Immature natural killer cell (primary cell): ENCODE results near the gene C1RL. TPM values are rescaled to one million over a fixed set of nuclear protein-coding genes. Genes with fewer than 3 reads are reported as not detected.
"Not testable (repeated sequence)": the region's sequence is repeated elsewhere in the genome, so short reads cannot be mapped to it uniquely, and the experiment has no call there.

ENCODE experiments used
- DNase-seq, 3 donors: peaks; one replicate each; pipeline ENCODE4 v3.0.0; 2022; ENCODE audit warnings: mixed read lengths in 1 of 3
- H3K27ac Mint-ChIP-seq, 6 donors: one replicate each; pipeline ENCODE4 v1.8.0; 2020; ENCODE audit warnings: mixed read lengths in 6 of 6, mild to moderate bottlenecking in 5 of 6, inconsistent platforms in 4 of 6, moderate library complexity in 3 of 6
- H3K27me3 Mint-ChIP-seq, 3 donors: one replicate each; pipeline ENCODE4 v1.8.0; 2020 to 2021; ENCODE audit warnings: low read depth in 3 of 3, mild to moderate bottlenecking in 3 of 3, mixed read lengths in 3 of 3, moderate library complexity in 3 of 3, inconsistent platforms in 1 of 3
- H3K36me3 Mint-ChIP-seq, 3 donors: one replicate each; pipeline ENCODE4 v1.8.0; 2020; ENCODE audit warnings: mixed read lengths in 3 of 3, inconsistent platforms in 2 of 3, mild to moderate bottlenecking in 2 of 3
- H3K4me1 Mint-ChIP-seq, 2 donors: one replicate each; pipeline ENCODE4 v1.8.0; 2020; ENCODE audit warnings: inconsistent platforms in 2 of 2, mild to moderate bottlenecking in 2 of 2, mixed read lengths in 2 of 2, moderate library complexity in 1 of 2
- H3K4me3 Mint-ChIP-seq, 5 donors: one replicate each; pipeline ENCODE4 v1.8.0; 2020; ENCODE audit warnings: mild to moderate bottlenecking in 5 of 5, mixed read lengths in 5 of 5, inconsistent platforms in 3 of 5, moderate library complexity in 3 of 5
- H3K9me3 Mint-ChIP-seq, 6 donors: one replicate each; pipeline ENCODE4 v1.8.0; 2020; ENCODE audit warnings: mild to moderate bottlenecking in 6 of 6, mixed read lengths in 6 of 6, inconsistent platforms in 4 of 6, moderate library complexity in 3 of 6
- polyA plus RNA-seq, 3 donors: library from polyadenylated mRNA; unstranded; fragments of 300-500 nt; fragmentation: Illumina TruSeq; gene quantifications; one replicate each; pipeline ENCODE4 v1.2.3, GENCODE V29; 2021

C1RL gene
- polyA plus RNA-seq, 3 donors from 2014 or later, result 0.75 to 10.5 (median 8.5) TPM

- not testable (repeated sequence) for H3K27ac Mint-ChIP-seq, H3K4me1 Mint-ChIP-seq, DNase-seq, H3K4me3 Mint-ChIP-seq, H3K36me3 Mint-ChIP-seq, H3K9me3 Mint-ChIP-seq
- H3K27me3 Mint-ChIP-seq, result peaks cover 6 to 15% (median 7%) of the 10 kb centered on the region in 3 donors
Measured at GRCh38 chr12:7055736-7056135, 53.3 kb downstream of the C1RL start.

- peaks cover 6 to 15% (median 7%) of the 10 kb centered on the region in 3 donors for H3K27me3 Mint-ChIP-seq
- no peak overlapping the region for H3K27ac Mint-ChIP-seq
- H3K36me3 Mint-ChIP-seq, result no peaks in the 10 kb centered on the region
- H3K4me3 Mint-ChIP-seq, result no peak overlapping the region
- no peak for DNase-seq
- no peaks in the 10 kb centered on the region for H3K9me3 Mint-ChIP-seq
- H3K4me1 Mint-ChIP-seq, result no peaks in the 10 kb centered on the region
Measured at GRCh38 chr12:7054925-7055324, 54.1 kb downstream of the C1RL start.

GRCh38 chr12:7049973-7050372, 59.0 kb downstream of the C1RL start:
- not testable (repeated sequence) for H3K4me1 Mint-ChIP-seq, H3K4me3 Mint-ChIP-seq, H3K9me3 Mint-ChIP-seq

GRCh38 chr12:7049445-7049951, 59.5 kb downstream of the C1RL start:
- DNase-seq, H3K9me3 Mint-ChIP-seq, H3K27ac Mint-ChIP-seq, H3K27me3 Mint-ChIP-seq, H3K36me3 Mint-ChIP-seq, H3K4me1 Mint-ChIP-seq, H3K4me3 Mint-ChIP-seq: not testable (repeated sequence)

More at GRCh38 chr12:7049973-7050372, 59.0 kb downstream of the C1RL start:
- not testable (repeated sequence) for H3K36me3 Mint-ChIP-seq, H3K27me3 Mint-ChIP-seq, H3K27ac Mint-ChIP-seq, DNase-seq

GRCh38 chr12:7047306-7047705, 61.7 kb downstream of the C1RL start:
- DNase-seq, result no peak
- no peaks in the 10 kb centered on the region for H3K36me3 Mint-ChIP-seq
- H3K4me3 Mint-ChIP-seq, result no peak overlapping the region
- no peak overlapping the region for H3K27ac Mint-ChIP-seq
- peaks cover 0 to 5% (median 0%) of the 10 kb centered on the region in 3 donors for H3K27me3 Mint-ChIP-seq
- H3K4me1 Mint-ChIP-seq, result no peaks in the 10 kb centered on the region
- no peaks in the 10 kb centered on the region for H3K9me3 Mint-ChIP-seq

- H3K4me3 Mint-ChIP-seq, result no peak overlapping the region
- H3K27ac Mint-ChIP-seq, result no peak overlapping the region
- H3K4me1 Mint-ChIP-seq, result no peaks in the 10 kb centered on the region
- DNase-seq, result no peak
- peaks cover 0 to 3% (median 0%) of the 10 kb centered on the region in 3 donors for H3K27me3 Mint-ChIP-seq
- no peaks in the 10 kb centered on the region for H3K36me3 Mint-ChIP-seq
- H3K9me3 Mint-ChIP-seq, result no peaks in the 10 kb centered on the region
Measured at GRCh38 chr12:7046383-7047105, 62.5 kb downstream of the C1RL start.

- Mint-ChIP-seq H3K9me3 (no peaks in the 10 kb centered on the region), H3K4me3 (no peak overlapping the region), H3K36me3 (no peaks in the 10 kb centered on the region), H3K27me3 (peaks cover 0 to 1% (median 0%) of the 10 kb centered on the region in 3 donors), H3K4me1 (no peaks in the 10 kb centered on the region), H3K27ac (no peak overlapping the region)
- no peak for DNase-seq
Measured at GRCh38 chr12:7045913-7046312, 63.1 kb downstream of the C1RL start.

Other genes with a start within 250 kb of the C1RL start
- gene TPI1, start 241.7 kb downstream of the C1RL start, polyA plus RNA-seq, result 1,000 to 10,000 TPM in 1 of 3 donors, 100 to 1,000 TPM in 2; 801 to 1,209 (median 811) TPM
- gene SPSB2, start 235.9 kb downstream of the C1RL start, polyA plus RNA-seq, result 10 to 100 TPM; 11.2 to 17.0 (median 11.4) TPM
- 1 to 10 TPM; 2.3 to 4.4 (median 2.4) TPM for gene LRRC23, start 204.4 kb downstream of the C1RL start, polyA plus RNA-seq
- 1 to 10 TPM; 2.0 to 6.5 (median 3.8) TPM for gene ENO2, start 194.6 kb downstream of the C1RL start, polyA plus RNA-seq
- gene ATN1, start 181.3 kb downstream of the C1RL start, polyA plus RNA-seq, result 1 to 10 TPM in 2 of 3 donors, not detected in 1; 1.0 to 2.1 TPM
- gene RNU7-1, start 165.4 kb downstream of the C1RL start, polyA plus RNA-seq, result not detected
- 100 to 1,000 TPM in 2 of 3 donors, 10 to 100 TPM in 1; 83.7 to 315 (median 170) TPM for gene C12orf57, start 165.2 kb downstream of the C1RL start, polyA plus RNA-seq
- 100 to 1,000 TPM; 231 to 513 (median 294) TPM for gene PTPN6, start 157.9 kb downstream of the C1RL start, polyA plus RNA-seq
- 100 to 1,000 TPM; 121 to 141 (median 136) TPM for gene PHB2, start 138.6 kb downstream of the C1RL start, polyA plus RNA-seq
- 10 to 100 TPM; 46.2 to 83.8 (median 65.5) TPM for gene EMG1, start 138.3 kb downstream of the C1RL start, polyA plus RNA-seq
- 10 to 100 TPM; 18.4 to 39.2 (median 34.8) TPM for gene LPCAT3, start 90.7 kb downstream of the C1RL start, polyA plus RNA-seq
- gene C1S, start 48.5 kb downstream of the C1RL start, polyA plus RNA-seq, result not detected
- 1 to 10 TPM in 1 of 3 donors, under 1 TPM in 1, not detected in 1; 0.98 to 3.9 TPM for gene C1R, start 16.8 kb downstream of the C1RL start, polyA plus RNA-seq
- gene RBP5, start 19.7 kb upstream of the C1RL start, polyA plus RNA-seq, result not detected
- 10 to 100 TPM in 2 of 3 donors, 1 to 10 TPM in 1; 7.6 to 18.9 (median 13.8) TPM for gene CLSTN3, start 21.2 kb upstream of the C1RL start, polyA plus RNA-seq
- gene PEX5, start 80.5 kb upstream of the C1RL start, polyA plus RNA-seq, result 10 to 100 TPM; 11.9 to 22.6 (median 17.1) TPM
- not detected for gene ACSM4, start 194.9 kb upstream of the C1RL start, polyA plus RNA-seq